Endothelial cell of umbilical vein (primary cell): ENCODE measurements around the gene SLC25A30. TPM values are rescaled to one million over a fixed set of nuclear protein-coding genes. Genes with fewer than 3 reads are reported as not detected.

Experiments
- BruUV-seq: library from RNA; stranded (reverse); fragments of 400-500 nt; replicated peaks from 2 replicates; lab custom pipeline; 2021; lab: Mats Ljungman, UMichigan
- CTCF ChIA-PET: fragments of 300-600, 350-600 bp; sonication (Branson Sonifier 250); formaldehyde crosslinking; loops from one replicate; lab custom pipeline; 2021; ENCODE audit warnings: antibody characterized with exemption, inconsistent platforms; lab: Charles Lee
- POLR2A ChIA-PET: fragments of 300-600, 350-600 bp; sonication (Branson Sonifier 250); formaldehyde crosslinking; loops from one replicate; lab custom pipeline; 2021; ENCODE audit warnings: antibody characterized with exemption, inconsistent platforms; lab: Charles Lee
- DNase-seq: peaks from one replicate; pipeline ENCODE4 v3.0.0-alpha.2; 2011; ENCODE audit warnings: low read depth, low spot score
- FAIRE-seq: peaks from 2 replicates; lab custom pipeline; 2011; peaks lifted over from hg19 to GRCh38; lab: Jason Lieb, UNC
- H2AFZ ChIP-seq: 2 replicates; pipeline ENCODE4 v1.6.0; 2012; ENCODE audit warnings: low read depth, low read length, control low read depth, inconsistent platforms
- H3K27ac ChIP-seq: 2 replicates; pipeline ENCODE4 v1.5.1; 2011; ENCODE audit warnings: low read depth, mild to moderate bottlenecking, control low read depth, low read length, moderate library complexity; ENCODE audit not compliant: insufficient read depth
- H3K27me3 ChIP-seq, 2 experiments: 2 replicates each; pipeline versions ENCODE4 v1.6.0 to v1.6.1; 2011; ENCODE audit warnings: low read length in 2 of 2, mixed read lengths in 1 of 2; ENCODE audit not compliant: control insufficient read depth in 2 of 2, insufficient read depth in 2 of 2
- H3K36me3 ChIP-seq, 2 experiments: 2 replicates in 1 of 2; 3 replicates in 1 of 2; pipeline ENCODE4 v1.5.1; 2011; ENCODE audit warnings: low read length in 2 of 2, mild to moderate bottlenecking in 1 of 2, moderate library complexity in 1 of 2; ENCODE audit not compliant: control insufficient read depth in 2 of 2, insufficient read depth in 2 of 2; ENCODE audit errors: extremely low read depth in 1 of 2
- H3K4me1 ChIP-seq: 3 replicates; pipeline ENCODE4 v1.5.1; 2011; ENCODE audit warnings: mild to moderate bottlenecking, low read length; ENCODE audit not compliant: control insufficient read depth, insufficient read depth; ENCODE audit errors: extremely low read depth
- H3K4me2 ChIP-seq: 2 replicates; pipeline ENCODE4 v1.6.1; 2011; ENCODE audit warnings: low read length, control low read depth, mixed read lengths; ENCODE audit not compliant: insufficient read depth
- H3K4me3 ChIP-seq, 3 experiments: fragments of 200-600 bp in 1 of 3; sonication (generic), shearing (Covaris generic) in 1 of 3; replicated peaks in 1 of 3; 2 replicates each; pipeline ENCODE4 v1.5.1; 2011 to 2016; ENCODE audit warnings: control low read depth in 3 of 3, low read length in 3 of 3, mild to moderate bottlenecking in 2 of 3, inconsistent platforms in 1 of 3, low read depth in 1 of 3, moderate library complexity in 1 of 3; ENCODE audit not compliant: insufficient read depth in 1 of 3
- H3K79me2 ChIP-seq: 2 replicates; pipeline ENCODE4 v1.6.0; 2012; ENCODE audit warnings: low read length, inconsistent platforms; ENCODE audit not compliant: control insufficient read depth, insufficient read depth
- H3K9ac ChIP-seq: replicated peaks from 2 replicates; pipeline ENCODE3; 2011; ENCODE audit warnings: low read length, control low read depth; ENCODE audit not compliant: insufficient read depth; ENCODE audit errors: extremely low read depth
- H3K9me1 ChIP-seq: replicated peaks from 3 replicates; pipeline ENCODE4 v1.6.0; 2011; ENCODE audit warnings: mild to moderate bottlenecking, low read length; ENCODE audit not compliant: control insufficient read depth, insufficient read depth; ENCODE audit errors: extremely low read depth
- H3K9me3 ChIP-seq: replicated peaks from 2 replicates; pipeline ENCODE4 v1.5.1; 2012; ENCODE audit warnings: low read length, inconsistent platforms; ENCODE audit not compliant: control insufficient read depth, insufficient read depth
- H4K20me1 ChIP-seq: replicated peaks from 2 replicates; pipeline ENCODE3; 2011; ENCODE audit warnings: mild to moderate bottlenecking, low read length; ENCODE audit not compliant: control insufficient read depth, insufficient read depth; ENCODE audit errors: extremely low read depth
- EZH2 ChIP-seq: IDR thresholded peaks from 2 replicates; pipeline ENCODE4 v1.6.1; 2012; ENCODE audit warnings: borderline replicate concordance, low read depth, mild to moderate bottlenecking, moderate library complexity, low read length, inconsistent platforms; ENCODE audit not compliant: severe bottlenecking
- FOS ChIP-seq: IDR thresholded peaks from 2 replicates; pipeline ENCODE4 v1.6.1; 2011; ENCODE audit warnings: mild to moderate bottlenecking, low read length, moderate library complexity, borderline replicate concordance; ENCODE audit not compliant: insufficient read depth
- GATA2 ChIP-seq: IDR thresholded peaks from 2 replicates; pipeline ENCODE4 v1.7.0; 2011; ENCODE audit warnings: low read depth, mild to moderate bottlenecking, moderate library complexity, mixed read lengths, low read length; ENCODE audit not compliant: insufficient read length, insufficient read depth
- JUN ChIP-seq: IDR thresholded peaks from 2 replicates; pipeline ENCODE4 v1.6.1; 2011; ENCODE audit warnings: borderline replicate concordance, low read depth; ENCODE audit not compliant: insufficient read length, insufficient read depth
- MYC ChIP-seq: IDR thresholded peaks from one replicate; pipeline ENCODE4 v1.6.1; 2011; ENCODE audit warnings: mild to moderate bottlenecking, low read depth, low read length
- POLR2A ChIP-seq: IDR thresholded peaks from 2 replicates; pipeline ENCODE4 v1.6.1; 2012; ENCODE audit warnings: low read depth, mild to moderate bottlenecking, control low read depth, low read length
- POLR2AphosphoS5 ChIP-seq: IDR thresholded peaks from 2 replicates; pipeline ENCODE4 v1.6.1; 2012; ENCODE audit warnings: low read depth, mild to moderate bottlenecking, control low read depth, low read length, moderate library complexity; ENCODE audit not compliant: insufficient read depth
- dilution Hi-C: fragments of 300-500 bp; cut with MboI; formaldehyde crosslinking; loops from one replicate; pipeline ENCODE4 v1.15.0; 2019; ENCODE audit warnings: low sequenced_read_pairs; ENCODE audit not compliant: extremely low pct_ligation_motif_present
- intact Hi-C: fragments of 100-400 bp; cut with micrococcal nuclease; formaldehyde crosslinking; loops from one replicate; pipeline ENCODE4 v1.10.0; 2022
- polyA plus RNA-seq, 4 experiments: library from polyadenylated mRNA; depleted of rRNA in 3 of 4; stranded (reverse) in 3 of 4; unstranded in 1 of 4; fragments of >200 nt; gene quantifications; 2 replicates each; pipeline versions ENCODE4 v1.2.1 to v1.2.3, GENCODE V29; 2011 to 2012; ENCODE audit warnings: missing spikeins in 1 of 4
- total RNA-seq: library from RNA; stranded (reverse); gene quantifications from 2 replicates; pipeline ENCODE4 v1.2.3, GENCODE V29; 2021
- TF ChIP-seq, protein P1 (sequence below): IDR thresholded peaks from 2 replicates; pipeline ENCODE4 v1.6.1; 2011; ENCODE audit not compliant: insufficient read depth, insufficient read length
- TF ChIP-seq, protein P2 (sequence below), 2 donors: IDR thresholded peaks; 1 replicate in 1 of 2; 2 replicates in 1 of 2; pipeline ENCODE4 v1.5.1; 2011; ENCODE audit warnings: low read length in 2 of 2, mild to moderate bottlenecking in 2 of 2, moderate library complexity in 2 of 2, control low read depth in 1 of 2, inconsistent platforms in 1 of 2, low read depth in 1 of 2; ENCODE audit not compliant: insufficient read depth in 1 of 2; ENCODE audit errors: extremely low read depth in 1 of 2

The SLC25A30 gene
- total and polyA plus RNA-seq, 2 donors (not counting 3 experiments of a cell fraction or from before 2014, with no cell fraction given): 13.3 to 27.0 TPM

DNA sequence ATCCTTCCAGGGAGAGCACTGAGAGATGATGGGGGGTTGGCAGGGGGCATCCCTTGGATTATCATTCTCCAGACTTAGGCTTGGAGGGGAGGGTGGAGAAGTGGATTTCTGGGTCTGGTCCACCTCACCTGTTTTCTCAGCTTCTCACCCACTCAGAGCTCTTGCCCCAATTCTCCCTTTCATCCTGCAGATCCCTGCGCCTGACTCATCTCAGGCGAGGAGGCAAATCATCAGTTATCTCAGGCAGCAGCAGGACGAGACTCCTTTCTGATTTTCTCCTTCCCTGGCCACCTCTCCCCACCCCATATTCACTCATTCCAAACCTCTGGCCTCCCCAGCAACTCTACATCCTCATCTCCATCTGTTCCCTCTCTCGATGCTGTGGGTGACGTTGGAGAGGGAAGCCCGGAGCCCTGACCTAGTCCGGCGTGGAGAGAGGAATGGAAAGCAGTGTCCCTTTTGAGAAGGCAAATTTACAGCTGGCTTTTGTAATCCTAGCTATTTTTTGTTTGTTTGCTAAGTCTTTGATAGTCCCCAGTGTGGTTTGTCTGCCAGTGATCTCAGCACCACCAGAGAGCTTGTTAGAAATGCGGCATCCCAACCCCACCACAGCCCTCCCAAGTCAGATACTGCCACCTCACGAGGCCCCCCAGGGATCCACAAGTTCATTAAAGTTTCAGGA is 53.2 kb downstream of the SLC25A30 start:
- Histone ChIP-seq H3K9ac (no peak overlapping the region), H2AFZ (no peak overlapping the region), H3K79me2 (no peaks in the 10 kb centered on the region), H3K4me1 (peaks cover 9% of the 10 kb centered on the region), H3K36me3 (peaks cover 0 to 2% of the 10 kb centered on the region in 2 experiments), H3K27ac (no peak overlapping the region), H3K9me1 (no peaks in the 10 kb centered on the region), H3K9me3 (no peaks in the 10 kb centered on the region), H4K20me1 (no peaks in the 10 kb centered on the region), H3K27me3 (no peaks in the 10 kb centered on the region), H3K4me3 (no peak overlapping the region), H3K4me2 (no peak overlapping the region)
- ChIA-PET CTCF (interaction anchor here (0.6 kb wide), 1 partner anchor 49 kb away, joined by 3 read pairs; no protein-coding TSS in a partner anchor), POLR2A (interaction anchor here (1.1 kb wide), 1 partner anchor 25 kb away, joined by 3 read pairs; no protein-coding TSS in a partner anchor)
- FAIRE-seq (no peak), DNase-seq (no peak)
- BruUV-seq: no TSS peak
- dilution Hi-C loops (no loop called here), intact Hi-C loops (no loop called here)
- no peak for TF ChIP-seq MYC
- TF ChIP-seq POLR2A: no peak
- TF ChIP-seq JUN: no peak
- TF ChIP-seq, protein P1, sequence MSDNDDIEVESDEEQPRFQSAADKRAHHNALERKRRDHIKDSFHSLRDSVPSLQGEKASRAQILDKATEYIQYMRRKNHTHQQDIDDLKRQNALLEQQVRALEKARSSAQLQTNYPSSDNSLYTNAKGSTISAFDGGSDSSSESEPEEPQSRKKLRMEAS: no peak
- TF ChIP-seq GATA2: no peak

DNA sequence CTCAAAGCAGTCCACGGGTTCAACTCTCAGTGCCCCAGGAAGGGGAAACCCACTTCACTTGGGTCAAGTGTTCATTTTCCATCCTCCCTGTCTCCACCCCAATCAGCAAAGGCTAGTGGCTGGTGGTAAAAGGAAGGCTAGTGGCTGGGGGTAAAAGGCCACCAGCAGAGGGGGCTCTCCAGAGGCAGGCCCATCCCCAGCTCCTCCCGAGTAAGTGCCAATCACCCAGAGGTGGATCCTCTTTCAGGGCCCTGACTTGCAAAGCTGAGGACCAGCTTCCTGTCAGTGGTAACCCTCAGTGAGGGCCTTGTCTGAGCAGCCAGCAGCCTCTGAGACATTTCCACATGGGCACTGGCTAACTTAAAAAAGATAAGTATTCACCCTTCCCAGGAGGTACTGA is 55.2 kb downstream of the SLC25A30 start:
- no peak for TF ChIP-seq FOS
- no peak for TF ChIP-seq POLR2AphosphoS5
- TF ChIP-seq GATA2: no peak
- TF ChIP-seq, protein P2, sequence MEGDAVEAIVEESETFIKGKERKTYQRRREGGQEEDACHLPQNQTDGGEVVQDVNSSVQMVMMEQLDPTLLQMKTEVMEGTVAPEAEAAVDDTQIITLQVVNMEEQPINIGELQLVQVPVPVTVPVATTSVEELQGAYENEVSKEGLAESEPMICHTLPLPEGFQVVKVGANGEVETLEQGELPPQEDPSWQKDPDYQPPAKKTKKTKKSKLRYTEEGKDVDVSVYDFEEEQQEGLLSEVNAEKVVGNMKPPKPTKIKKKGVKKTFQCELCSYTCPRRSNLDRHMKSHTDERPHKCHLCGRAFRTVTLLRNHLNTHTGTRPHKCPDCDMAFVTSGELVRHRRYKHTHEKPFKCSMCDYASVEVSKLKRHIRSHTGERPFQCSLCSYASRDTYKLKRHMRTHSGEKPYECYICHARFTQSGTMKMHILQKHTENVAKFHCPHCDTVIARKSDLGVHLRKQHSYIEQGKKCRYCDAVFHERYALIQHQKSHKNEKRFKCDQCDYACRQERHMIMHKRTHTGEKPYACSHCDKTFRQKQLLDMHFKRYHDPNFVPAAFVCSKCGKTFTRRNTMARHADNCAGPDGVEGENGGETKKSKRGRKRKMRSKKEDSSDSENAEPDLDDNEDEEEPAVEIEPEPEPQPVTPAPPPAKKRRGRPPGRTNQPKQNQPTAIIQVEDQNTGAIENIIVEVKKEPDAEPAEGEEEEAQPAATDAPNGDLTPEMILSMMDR (IDR thresholded peaks at IDR 0.05; ENCODE audit: extremely low read depth in 1 of 2, insufficient read depth in 1 of 2, low read depth in 1 of 2, low read length in 2 of 2): peak in 1 of 2 donors; percentile 5
- no peak for TF ChIP-seq EZH2
- TF ChIP-seq MYC: no peak
- TF ChIP-seq, protein P1: no peak
- CTCF ChIA-PET: no interaction called here
- no peak overlapping the region for H3K4me3 ChIP-seq
- H3K36me3 ChIP-seq: peaks cover 0 to 2% of the 10 kb centered on the region in 2 experiments
- DNase-seq: no peak
- H3K27ac ChIP-seq: no peak overlapping the region
- no peak for FAIRE-seq
- intact Hi-C loops: no loop called here
- H3K4me1 ChIP-seq: peaks cover 6% of the 10 kb centered on the region
- POLR2A ChIA-PET: no interaction called here
- H4K20me1 ChIP-seq: no peaks in the 10 kb centered on the region
- no peak overlapping the region for H2AFZ ChIP-seq
- H3K27me3 ChIP-seq: no peaks in the 10 kb centered on the region
- H3K9me1 ChIP-seq: no peaks in the 10 kb centered on the region
- no peaks in the 10 kb centered on the region for H3K79me2 ChIP-seq
- BruUV-seq: no TSS peak
- H3K9me3 ChIP-seq: no peaks in the 10 kb centered on the region
- H3K9ac ChIP-seq: no peak overlapping the region
- H3K4me2 ChIP-seq: no peak overlapping the region
- dilution Hi-C loops: no loop called here
